Femur (tissue), 1 donor: ENCODE results near the gene MINDY4.

Source experiments
- DNase-seq: peaks from one replicate; pipeline ENCODE4 v3.0.0-alpha.2; 2017

Gene MINDY4

GRCh38 chr7:30884881-30885280, 113.7 kb downstream of the MINDY4 start:
- no peak for DNase-seq

GRCh38 chr7:30886608-30887011, 115.4 kb downstream of the MINDY4 start:
- DNase-seq: no peak

DNA sequence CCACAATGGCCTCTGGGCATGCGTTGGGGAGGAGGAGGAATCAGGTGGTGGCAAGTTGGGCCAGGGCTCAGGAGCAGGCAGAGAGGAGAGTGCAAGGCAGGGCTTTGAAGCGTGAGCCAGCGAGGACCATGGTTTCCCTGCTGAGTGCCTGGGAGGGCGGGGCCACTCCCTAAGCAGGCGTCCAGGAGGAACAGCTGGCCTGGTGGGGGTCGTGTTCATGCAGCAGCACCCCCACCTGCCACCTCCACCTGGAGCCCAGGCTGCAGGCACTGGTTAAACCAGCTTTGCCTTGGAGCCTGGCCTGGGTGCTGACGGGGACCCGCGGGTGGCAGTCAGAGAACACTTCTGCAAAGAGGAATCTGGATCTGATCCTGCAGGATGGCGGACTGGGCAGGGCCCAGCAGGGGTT, 116.3 kb downstream of the MINDY4 start:
- DNase-seq: no peak

- DNase-seq: no peak
Measured at GRCh38 chr7:30888747-30889146, 117.5 kb downstream of the MINDY4 start.

- no peak for DNase-seq
Measured at GRCh38 chr7:30890226-30890625, 119.0 kb downstream of the MINDY4 start.

DNA sequence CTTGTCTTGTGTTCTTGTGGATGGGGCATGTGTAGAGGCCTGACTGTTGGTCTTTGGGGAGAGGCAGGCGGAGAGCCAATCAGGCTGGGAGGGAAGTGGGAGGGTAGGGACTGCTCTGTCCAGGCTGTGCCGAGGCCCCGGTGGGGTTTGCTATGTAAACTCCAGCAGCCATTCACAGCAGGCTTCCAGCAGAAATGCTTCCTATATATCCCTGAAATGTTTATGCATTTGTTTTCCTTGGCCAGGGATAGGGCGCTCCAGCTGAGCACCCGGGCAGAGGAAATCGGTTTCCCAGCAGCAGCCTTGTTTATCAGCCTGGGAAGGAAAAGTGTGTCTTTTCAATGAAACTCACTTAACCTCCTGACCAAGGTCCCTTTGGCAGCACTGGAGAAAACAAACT, 122.1 kb downstream of the MINDY4 start:
- DNase-seq: peak; percentile 89

GRCh38 chr7:30894009-30894408, 122.8 kb downstream of the MINDY4 start:
- no peak for DNase-seq

DNA sequence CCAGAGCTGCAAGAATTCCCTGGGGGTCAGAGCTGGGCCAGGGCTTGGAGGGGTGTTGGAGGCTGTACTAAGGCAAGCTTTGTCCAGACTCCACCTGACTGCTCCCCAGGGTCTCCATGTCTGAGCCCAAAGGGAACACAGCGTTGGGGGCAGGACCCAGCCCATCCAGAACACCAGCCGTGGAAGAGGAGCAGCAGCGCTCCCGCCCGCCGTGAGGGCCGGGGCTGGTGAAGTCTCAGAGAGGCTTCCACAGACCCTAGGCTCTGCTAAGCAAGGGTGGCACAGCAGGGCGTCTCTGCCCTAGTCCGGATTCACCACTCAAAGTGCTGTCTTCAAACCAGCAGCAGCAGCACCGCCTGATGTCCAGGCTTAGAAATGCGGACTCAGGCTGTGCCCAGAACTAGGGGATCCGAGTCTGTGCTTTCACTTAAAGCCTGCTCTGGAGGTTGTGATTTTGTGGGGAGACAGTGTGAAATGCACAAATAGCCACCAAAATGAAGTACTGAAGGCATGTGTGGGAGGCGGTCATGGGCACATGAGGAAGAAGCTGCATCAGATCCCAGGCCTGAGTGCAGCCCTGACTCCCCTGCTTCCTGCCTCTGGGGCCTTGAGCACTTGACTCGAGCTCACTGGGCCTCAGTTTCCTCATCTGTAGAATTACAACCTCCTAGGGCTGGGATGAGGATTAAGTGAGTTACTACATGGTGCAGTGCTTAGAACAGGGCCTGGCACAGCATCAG, 123.8 kb downstream of the MINDY4 start:
- DNase-seq: no peak

GRCh38 chr7:30896036-30896435, 124.8 kb downstream of the MINDY4 start:
- DNase-seq: no peak

DNA sequence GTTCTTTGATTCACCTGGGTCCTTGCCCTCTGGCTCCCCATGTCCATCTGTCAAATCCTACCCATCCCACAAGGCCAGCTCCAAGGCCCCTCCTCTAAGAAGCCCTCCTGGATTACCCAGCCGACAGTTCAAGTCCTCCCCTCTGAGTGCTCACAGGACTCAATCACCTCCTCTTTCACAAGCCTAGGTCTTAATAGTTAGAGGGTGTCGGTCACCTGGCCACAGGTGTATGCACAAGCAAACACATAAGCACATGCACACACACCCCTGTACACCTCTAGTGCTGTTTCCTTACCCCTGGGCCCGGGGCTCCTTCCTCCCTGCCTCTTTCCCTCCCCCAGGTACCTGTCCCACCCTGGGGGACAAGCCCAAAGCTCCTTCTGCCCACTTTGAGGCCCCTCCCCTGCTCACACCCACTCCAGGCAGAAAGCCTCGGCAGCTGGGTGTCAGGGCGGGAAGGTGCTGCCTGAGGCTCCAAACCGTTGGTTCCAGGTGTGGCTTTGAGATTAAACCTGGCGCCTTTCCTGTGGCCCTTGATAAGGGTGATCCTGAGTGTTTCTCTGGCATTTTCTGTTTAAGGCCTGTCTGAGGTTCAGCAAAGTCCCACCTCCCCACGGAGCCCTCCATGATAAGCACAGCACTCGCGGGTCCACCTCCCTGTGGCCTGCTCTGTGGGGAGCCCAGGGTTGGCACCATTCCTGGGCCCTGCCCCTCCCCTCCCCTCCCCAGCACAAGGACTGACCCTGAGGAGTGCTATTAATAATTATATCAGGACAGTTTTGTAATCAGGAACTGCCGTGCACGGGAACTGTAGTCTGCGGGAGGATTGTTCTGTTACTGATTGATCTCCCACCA, 125.8 kb downstream of the MINDY4 start:
- DNase-seq: no peak

GRCh38 chr7:30897770-30898169, 126.6 kb downstream of the MINDY4 start:
- no peak for DNase-seq

DNA sequence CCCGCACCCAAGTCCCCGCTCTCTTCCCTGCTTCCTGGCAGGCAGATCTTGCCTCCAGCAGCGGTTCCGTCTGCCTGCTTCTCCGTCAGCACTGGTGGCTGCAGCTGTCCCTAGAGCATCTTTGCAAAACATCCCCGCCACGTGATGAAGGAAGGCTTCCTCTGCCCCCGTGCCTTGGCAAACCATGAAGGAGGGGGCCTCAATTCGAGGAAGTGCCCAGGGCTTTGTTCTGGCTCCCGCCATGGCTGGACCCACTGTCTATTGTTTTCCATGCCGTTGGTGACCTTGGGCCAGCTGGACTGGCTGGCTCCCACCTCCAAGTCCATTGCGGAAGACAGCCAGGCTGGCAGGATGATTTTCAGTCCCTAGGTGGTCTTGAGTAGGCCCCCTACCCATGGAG, 127.2 kb downstream of the MINDY4 start:
- no peak for DNase-seq

DNA sequence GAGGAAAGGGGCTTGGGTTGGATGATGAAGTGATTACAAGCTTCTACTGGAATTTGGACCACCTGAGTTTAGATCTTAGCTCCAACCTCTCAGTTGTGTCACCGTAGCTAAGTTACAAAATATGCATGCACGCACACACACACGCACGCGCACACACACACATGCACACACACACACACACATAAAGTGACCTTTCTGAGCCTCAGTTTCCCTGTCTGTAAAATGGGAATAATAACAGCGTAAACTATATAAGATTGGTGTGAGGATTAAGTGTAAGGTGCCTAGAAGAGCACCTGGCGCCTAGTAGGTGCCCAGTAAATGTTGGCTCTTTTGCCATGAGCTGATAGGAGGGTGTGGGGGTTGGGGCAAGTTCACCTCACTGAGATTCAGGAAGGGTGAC, 127.8 kb downstream of the MINDY4 start:
- DNase-seq: no peak

- no peak for DNase-seq
Measured at GRCh38 chr7:30899630-30900029, 128.4 kb downstream of the MINDY4 start.

DNA sequence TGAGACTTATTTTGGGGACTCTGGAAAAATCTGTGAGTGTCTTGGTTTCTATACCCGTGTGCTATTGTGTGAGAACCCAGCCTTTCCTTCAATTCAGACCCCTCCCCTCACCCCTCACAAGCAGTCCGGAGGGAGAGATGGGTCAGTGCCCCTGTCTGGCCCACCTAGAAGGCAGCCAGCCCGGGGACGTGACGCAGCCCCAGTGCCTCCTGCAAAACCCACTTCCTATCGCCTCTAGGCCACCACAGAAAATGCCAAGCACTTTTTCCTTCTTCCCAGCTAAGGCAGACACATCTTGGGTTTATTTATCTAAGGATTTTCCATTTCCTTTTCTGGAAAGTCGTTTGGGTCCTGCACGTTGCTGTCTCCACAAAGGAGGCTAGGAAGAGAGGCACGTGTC, 128.8 kb downstream of the MINDY4 start:
- DNase-seq: no peak

DNA sequence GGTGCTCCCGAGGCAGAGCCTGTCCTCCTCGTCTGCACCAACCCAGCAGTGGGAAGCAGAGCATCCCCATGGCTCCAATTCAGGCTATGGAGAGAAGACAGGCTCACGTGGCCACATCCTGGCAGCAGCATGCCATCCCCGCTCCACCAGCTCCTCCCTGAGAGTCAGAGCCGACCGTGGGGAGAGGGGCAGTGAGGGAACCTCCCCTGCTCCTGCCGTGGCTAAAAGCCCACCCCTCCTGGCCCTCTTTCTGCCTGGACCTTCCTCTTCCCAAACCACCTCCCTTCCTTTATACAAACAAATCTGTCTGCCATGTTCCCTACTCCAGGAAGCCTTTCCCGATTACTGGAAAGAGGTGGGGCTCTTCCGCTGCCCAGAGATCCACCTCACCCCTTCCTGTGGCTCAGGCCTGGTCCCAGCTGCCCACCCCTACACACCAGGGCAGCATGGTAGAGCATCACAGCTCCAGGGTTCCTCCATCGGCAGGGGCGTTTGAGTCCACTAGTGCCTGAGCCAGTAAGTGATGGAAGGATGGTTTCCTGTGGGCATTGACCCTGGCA, 129.7 kb downstream of the MINDY4 start:
- no peak for DNase-seq

DNA sequence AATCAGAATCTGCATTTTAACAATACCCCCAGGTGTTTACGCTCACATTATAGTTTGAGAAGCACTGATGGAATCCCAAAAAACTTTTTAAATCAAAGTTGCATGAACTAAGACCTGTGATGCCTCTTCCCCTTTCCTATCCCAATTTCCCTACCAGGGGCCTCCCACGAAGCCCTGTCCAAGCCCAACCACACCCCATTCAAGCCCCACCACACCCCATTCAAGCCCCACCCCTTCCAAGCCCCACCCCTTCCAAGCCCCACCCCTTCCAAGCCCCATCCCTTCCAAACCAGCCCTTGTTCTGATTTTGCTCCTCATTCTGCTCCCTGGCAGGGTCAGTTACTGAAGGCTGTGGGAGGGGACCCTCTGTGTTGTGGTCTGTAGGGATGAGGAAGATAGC, 130.6 kb downstream of the MINDY4 start:
- DNase-seq: no peak

GRCh38 chr7:30902466-30902865, 131.2 kb downstream of the MINDY4 start:
- no peak for DNase-seq

- DNase-seq: no peak
Measured at GRCh38 chr7:30903146-30903545, 131.9 kb downstream of the MINDY4 start.

- no peak for DNase-seq
Measured at GRCh38 chr7:30904561-30904960, 133.3 kb downstream of the MINDY4 start.

GRCh38 chr7:30905078-30906012, 134.1 kb downstream of the MINDY4 start:
- no peak for DNase-seq

- DNase-seq: no peak
Measured at GRCh38 chr7:30906014-30906413, 134.8 kb downstream of the MINDY4 start.
